GM21529 (cell line): Measurements from ENCODE around the gene SMAD3.

Experiments
- ATAC-seq: cut with Tn5 transposase; IDR thresholded peaks from one replicate; pipeline ENCODE4 v1.9.1; 2021; ENCODE audit not compliant: unreplicated experiment

The SMAD3 gene

GRCh38 chr15:67080118-67080899, 14.9 kb downstream of the SMAD3 start:
- ATAC-seq, result no peak

- peak; percentile 43 for ATAC-seq
These were observed 15.6 kb downstream of the SMAD3 start for GRCh38 chr15:67080900-67081431.

GRCh38 chr15:67082007-67082536, 16.7 kb downstream of the SMAD3 start:
- no peak for ATAC-seq

- ATAC-seq, result no peak
These were observed 17.8 kb downstream of the SMAD3 start for GRCh38 chr15:67083135-67083762.

- no peak for ATAC-seq
These were observed 19.2 kb downstream of the SMAD3 start for GRCh38 chr15:67084561-67084960.

- peak; percentile 26 for ATAC-seq
These were observed 19.9 kb downstream of the SMAD3 start for GRCh38 chr15:67085237-67085817.

GRCh38 chr15:67085818-67086636, 20.6 kb downstream of the SMAD3 start:
- ATAC-seq, result peak; percentile 42

GRCh38 chr15:67086637-67086914, 21.2 kb downstream of the SMAD3 start:
- no peak for ATAC-seq

- no peak for ATAC-seq
These were observed 22.2 kb downstream of the SMAD3 start for GRCh38 chr15:67087507-67088172.

GRCh38 chr15:67089217-67090193, 24.1 kb downstream of the SMAD3 start:
- no peak for ATAC-seq

- no peak for ATAC-seq
These were observed 25.1 kb downstream of the SMAD3 start for GRCh38 chr15:67090297-67091070.

GRCh38 chr15:67091071-67091979, 25.9 kb downstream of the SMAD3 start:
- peak; percentile 77 for ATAC-seq

- ATAC-seq, result no peak
These were observed 26.7 kb downstream of the SMAD3 start for GRCh38 chr15:67091980-67092677.

- ATAC-seq, result no peak
These were observed 27.5 kb downstream of the SMAD3 start for GRCh38 chr15:67092752-67093503.

- ATAC-seq, result peak; percentile 52
These were observed 28.1 kb downstream of the SMAD3 start for GRCh38 chr15:67093504-67093862.
